Karpas-422 (cell line): ENCODE results near the gene CACNA2D3. TPM values are rescaled to one million over a fixed set of nuclear protein-coding genes. Genes with fewer than 3 reads are reported as not detected.

Experiments
- DNase-seq: peaks from one replicate; pipeline ENCODE4 v3.0.0-alpha.2; 2015
- H2AFZ ChIP-seq: fragments of 200-600 bp; sonication (generic); 2 replicates; pipeline ENCODE4 v1.6.1; 2014; ENCODE audit warnings: antibody characterized with exemption, low read length, mixed read lengths
- H3K27ac ChIP-seq: fragments of 200-600 bp; sonication (generic); 2 replicates; pipeline ENCODE4 v1.5.1; 2014; ENCODE audit warnings: mild to moderate bottlenecking, low read length, moderate library complexity
- H3K27me3 ChIP-seq: fragments of 200-600 bp; sonication (generic); 2 replicates; pipeline ENCODE4 v1.6.1; 2014; ENCODE audit warnings: low read length, mixed read lengths
- H3K36me3 ChIP-seq: fragments of 200-600 bp; sonication (generic); 2 replicates; pipeline ENCODE4 v1.6.1; 2014; ENCODE audit warnings: low read length, mixed read lengths; ENCODE audit not compliant: insufficient read depth
- H3K4me1 ChIP-seq: fragments of 200-600 bp; sonication (generic); 2 replicates; pipeline ENCODE4 v1.6.1; 2014; ENCODE audit warnings: mild to moderate bottlenecking, low read length, mixed read lengths
- H3K4me2 ChIP-seq: fragments of 200-600 bp; sonication (generic); 2 replicates; pipeline ENCODE4 v1.6.1; 2014; ENCODE audit warnings: low read length, low read depth, mild to moderate bottlenecking; ENCODE audit not compliant: poor library complexity, severe bottlenecking
- H3K4me3 ChIP-seq: fragments of 200-600 bp; sonication (generic); 2 replicates; pipeline ENCODE4 v1.5.1; 2014; ENCODE audit warnings: mild to moderate bottlenecking, antibody characterized with exemption, low read length, mixed read lengths
- H3K79me2 ChIP-seq: fragments of 200-600 bp; sonication (generic); 2 replicates; pipeline ENCODE4 v1.6.1; 2014; ENCODE audit warnings: mild to moderate bottlenecking, low read length, mixed read lengths
- H3K9ac ChIP-seq: fragments of 200-600 bp; sonication (generic); 2 replicates; pipeline ENCODE4 v1.6.0; 2014; ENCODE audit warnings: low read length
- H3K9me2 ChIP-seq: fragments of 200-600 bp; sonication (generic), shearing (Covaris generic); replicated peaks from 2 replicates; pipeline ENCODE4 v1.6.0; 2014; ENCODE audit warnings: mild to moderate bottlenecking, low read length, moderate library complexity; ENCODE audit not compliant: insufficient read depth
- H3K9me3 ChIP-seq: fragments of 300-700, 200-600 bp; sonication (generic); 2 replicates; pipeline ENCODE4 v1.6.1; 2014; ENCODE audit warnings: low read length, mixed read lengths
- H4K20me1 ChIP-seq: fragments of 200-600 bp; sonication (generic); 2 replicates; pipeline ENCODE4 v1.6.1; 2014; ENCODE audit warnings: mild to moderate bottlenecking, antibody characterized with exemption, low read length, low read depth; ENCODE audit not compliant: insufficient read depth
- total RNA-seq: library from RNA; depleted of rRNA; stranded (reverse); fragments of >200 nt; shearing (Covaris generic); gene quantifications from 2 replicates; pipeline ENCODE4 v1.2.3, GENCODE V29; 2014; ENCODE audit warnings: low replicate concordance

Gene CACNA2D3
- total RNA-seq, 1 experiment from 2014 or later: not detected

GRCh38 chr3:54567949-54568348 is 445.6 kb downstream of the CACNA2D3 start:
- Histone ChIP-seq H3K27me3 (no peaks in the 10 kb centered on the region), H3K4me1 (no peaks in the 10 kb centered on the region), H3K27ac (no peak overlapping the region), H3K4me2 (no peak overlapping the region), H3K79me2 (no peaks in the 10 kb centered on the region), H3K36me3 (no peaks in the 10 kb centered on the region), H4K20me1 (no peaks in the 10 kb centered on the region), H3K9me2 (no peaks in the 10 kb centered on the region), H2AFZ (no peak overlapping the region), H3K4me3 (no peak overlapping the region), H3K9ac (no peak overlapping the region), H3K9me3 (no peaks in the 10 kb centered on the region)
- no peak for DNase-seq

GRCh38 chr3:54570008-54570407 is 447.7 kb downstream of the CACNA2D3 start:
- Histone ChIP-seq H3K27me3 (no peaks in the 10 kb centered on the region), H3K9me2 (no peaks in the 10 kb centered on the region), H3K79me2 (no peaks in the 10 kb centered on the region), H3K9ac (no peak overlapping the region), H3K4me1 (no peaks in the 10 kb centered on the region), H2AFZ (no peak overlapping the region), H3K9me3 (no peaks in the 10 kb centered on the region), H3K4me2 (no peak overlapping the region), H3K4me3 (no peak overlapping the region), H3K36me3 (no peaks in the 10 kb centered on the region), H4K20me1 (no peaks in the 10 kb centered on the region), H3K27ac (no peak overlapping the region)
- DNase-seq: no peak

DNA sequence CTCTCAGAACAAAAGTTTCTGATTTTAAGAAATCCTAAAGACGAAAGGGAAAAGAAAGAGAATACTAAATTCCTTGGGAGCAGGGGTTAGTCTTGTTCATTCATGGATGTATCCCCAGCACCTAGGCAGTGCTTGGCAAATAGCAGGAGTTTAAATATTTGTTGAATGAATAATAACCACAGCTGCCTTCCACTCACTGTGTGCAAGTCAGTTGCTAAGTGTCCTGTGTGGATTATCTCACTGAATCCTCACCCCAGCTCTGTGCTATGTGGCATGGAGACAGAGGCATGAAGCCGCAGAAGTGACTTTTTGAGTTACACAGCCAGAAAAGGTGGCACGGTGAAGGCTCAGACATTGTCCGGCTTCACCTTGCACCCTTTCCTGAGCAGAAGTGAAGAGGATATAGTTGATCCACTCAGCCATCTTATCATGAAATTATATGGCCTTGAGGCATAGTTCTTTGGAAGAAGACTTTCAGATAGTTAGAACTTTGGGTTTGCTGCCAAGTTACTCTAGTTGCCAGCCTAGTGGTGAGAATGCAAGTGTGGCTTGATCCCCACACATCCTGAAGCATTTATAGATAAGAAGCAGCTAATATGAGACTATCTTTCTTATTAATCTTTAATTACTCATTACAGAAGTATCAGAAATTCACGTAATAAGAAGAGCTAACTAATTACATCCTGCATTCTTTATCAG is 450.0 kb downstream of the CACNA2D3 start:
- H3K9me2 ChIP-seq: no peaks in the 10 kb centered on the region
- H3K4me3 ChIP-seq: no peak overlapping the region
- no peaks in the 10 kb centered on the region for H4K20me1 ChIP-seq
- H3K79me2 ChIP-seq: no peaks in the 10 kb centered on the region
- H3K27me3 ChIP-seq: no peaks in the 10 kb centered on the region
- no peaks in the 10 kb centered on the region for H3K9me3 ChIP-seq
- H3K27ac ChIP-seq: no peak overlapping the region
- no peak overlapping the region for H2AFZ ChIP-seq
- no peak overlapping the region for H3K9ac ChIP-seq
- DNase-seq: no peak
- H3K4me2 ChIP-seq: no peak overlapping the region
- no peaks in the 10 kb centered on the region for H3K4me1 ChIP-seq
- no peaks in the 10 kb centered on the region for H3K36me3 ChIP-seq

GRCh38 chr3:54573858-54574257 is 451.5 kb downstream of the CACNA2D3 start:
- H2AFZ ChIP-seq: no peak overlapping the region
- no peak overlapping the region for H3K4me2 ChIP-seq
- no peak for DNase-seq
- no peak overlapping the region for H3K4me3 ChIP-seq
- H3K4me1 ChIP-seq: no peaks in the 10 kb centered on the region
- H3K79me2 ChIP-seq: no peaks in the 10 kb centered on the region
- H3K9me3 ChIP-seq: no peaks in the 10 kb centered on the region
- H3K27me3 ChIP-seq: no peaks in the 10 kb centered on the region
- H3K36me3 ChIP-seq: no peaks in the 10 kb centered on the region
- H3K9ac ChIP-seq: no peak overlapping the region
- no peak overlapping the region for H3K27ac ChIP-seq
- no peaks in the 10 kb centered on the region for H4K20me1 ChIP-seq
- no peaks in the 10 kb centered on the region for H3K9me2 ChIP-seq

DNA sequence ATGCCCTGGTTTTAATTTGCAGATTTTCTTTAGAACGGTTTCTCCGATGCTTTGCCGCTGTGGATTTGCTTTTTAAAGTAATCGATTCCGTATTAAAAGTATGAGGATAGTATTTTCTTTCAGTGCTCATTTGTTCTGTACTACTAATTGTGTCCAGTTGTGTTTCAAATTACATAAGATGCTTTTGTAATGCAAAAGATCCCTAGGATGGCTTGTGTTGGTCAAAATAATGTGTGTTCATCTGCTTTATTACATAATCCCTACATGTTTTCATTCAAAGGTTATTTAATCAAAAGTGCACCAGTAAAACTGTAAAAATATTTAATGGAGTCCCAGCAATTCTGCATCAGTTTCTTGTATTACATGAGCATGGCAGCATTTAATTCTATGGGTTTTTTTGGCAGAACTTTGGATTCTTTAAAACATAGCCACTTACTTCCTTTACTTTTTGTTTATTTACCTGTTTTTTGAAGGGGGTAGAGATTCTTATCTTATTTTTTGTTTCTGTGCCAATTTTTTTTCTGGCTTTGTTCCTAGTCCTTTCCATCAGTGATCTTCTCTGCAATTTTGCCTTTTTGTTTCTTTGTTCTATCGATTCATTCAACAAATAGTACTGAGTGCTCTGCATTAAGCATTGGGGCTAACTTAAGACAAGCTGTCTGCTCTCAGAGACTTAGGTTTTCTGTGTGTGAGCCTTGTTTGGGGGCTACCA is 452.7 kb downstream of the CACNA2D3 start:
- H3K4me2 ChIP-seq: no peak overlapping the region
- no peaks in the 10 kb centered on the region for H3K27me3 ChIP-seq
- no peaks in the 10 kb centered on the region for H3K9me3 ChIP-seq

GRCh38 chr3:54575618-54575960 is 453.2 kb downstream of the CACNA2D3 start:
- Histone ChIP-seq H3K27me3 (no peaks in the 10 kb centered on the region), H3K4me2 (no peak overlapping the region), H3K9me3 (no peaks in the 10 kb centered on the region), H3K9ac (no peak overlapping the region), H3K4me1 (no peaks in the 10 kb centered on the region), H3K27ac (no peak overlapping the region), H3K9me2 (no peaks in the 10 kb centered on the region), H2AFZ (no peak overlapping the region), H3K36me3 (no peaks in the 10 kb centered on the region), H3K4me3 (no peak overlapping the region), H4K20me1 (no peaks in the 10 kb centered on the region), H3K79me2 (no peaks in the 10 kb centered on the region)
- DNase-seq: no peak

More for the DNA sequence above, 452.7 kb downstream of the CACNA2D3 start:
- Histone ChIP-seq H3K4me1 (no peaks in the 10 kb centered on the region), H3K9me2 (no peaks in the 10 kb centered on the region), H3K9ac (no peak overlapping the region), H4K20me1 (no peaks in the 10 kb centered on the region), H2AFZ (no peak overlapping the region), H3K4me3 (no peak overlapping the region), H3K36me3 (no peaks in the 10 kb centered on the region), H3K27ac (no peak overlapping the region), H3K79me2 (no peaks in the 10 kb centered on the region)
- DNase-seq: no peak

GRCh38 chr3:54577313-54577712 is 455.0 kb downstream of the CACNA2D3 start:
- no peaks in the 10 kb centered on the region for H3K36me3 ChIP-seq
- H3K4me2 ChIP-seq: no peak overlapping the region
- no peaks in the 10 kb centered on the region for H3K9me2 ChIP-seq
- no peaks in the 10 kb centered on the region for H3K9me3 ChIP-seq
- no peak overlapping the region for H2AFZ ChIP-seq
- H3K4me3 ChIP-seq: no peak overlapping the region
- no peak overlapping the region for H3K27ac ChIP-seq
- H3K27me3 ChIP-seq: no peaks in the 10 kb centered on the region
- no peak overlapping the region for H3K9ac ChIP-seq
- H3K79me2 ChIP-seq: no peaks in the 10 kb centered on the region
- H4K20me1 ChIP-seq: no peaks in the 10 kb centered on the region
- H3K4me1 ChIP-seq: no peaks in the 10 kb centered on the region
- DNase-seq: no peak

DNA sequence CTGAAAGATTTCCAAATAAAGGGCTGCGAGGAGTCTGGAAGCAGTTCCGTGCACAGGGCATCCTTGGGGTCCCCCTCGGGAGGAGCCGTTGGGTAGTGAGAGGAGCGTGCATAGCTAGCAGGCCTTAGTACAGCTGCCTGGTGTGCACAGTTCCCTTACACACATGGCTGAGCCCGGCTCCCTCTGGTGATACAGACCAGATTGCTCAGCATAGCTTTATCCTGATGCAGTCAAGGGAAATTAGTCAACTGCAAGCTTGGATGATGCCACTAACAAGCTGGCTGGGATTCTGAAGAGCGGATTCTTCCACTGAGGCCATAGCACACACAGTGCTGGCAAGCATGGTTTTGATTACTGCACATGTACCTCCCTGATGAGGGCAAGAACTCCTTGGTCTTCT is 456.1 kb downstream of the CACNA2D3 start:
- Histone ChIP-seq H3K79me2 (no peaks in the 10 kb centered on the region), H3K4me2 (no peak overlapping the region), H3K4me1 (no peaks in the 10 kb centered on the region), H3K9me3 (no peaks in the 10 kb centered on the region), H3K27me3 (no peaks in the 10 kb centered on the region), H3K36me3 (no peaks in the 10 kb centered on the region), H3K4me3 (no peak overlapping the region), H3K27ac (no peak overlapping the region), H4K20me1 (no peaks in the 10 kb centered on the region), H3K9me2 (no peaks in the 10 kb centered on the region), H2AFZ (no peak overlapping the region), H3K9ac (no peak overlapping the region)
- no peak for DNase-seq
